DND-41 (cell line): ENCODE measurements around the gene KIF24.

Experiments
- ATAC-seq: fragments of 200-7000 bp; cut with Tn5 transposase; 3 replicates; pipeline ENCODE4 v1.9.1; 2021; ENCODE audit warnings: low read depth; ENCODE audit not compliant: insufficient read depth
- DNase-seq: peaks from one replicate; pipeline ENCODE4 v3.0.0-alpha.2; 2020
- H2AFZ ChIP-seq: 2 replicates; pipeline ENCODE4 v1.6.0; 2012; ENCODE audit warnings: low read depth, low read length
- H3K27ac ChIP-seq: 2 replicates; pipeline ENCODE4 v1.5.1; 2012; ENCODE audit warnings: low read length, inconsistent platforms
- H3K27me3 ChIP-seq: fragments of 200-600 bp; sonication (generic); 2 replicates; pipeline ENCODE4 v1.6.0; 2012; ENCODE audit warnings: low read length, mild to moderate bottlenecking, inconsistent platforms; ENCODE audit not compliant: insufficient read depth, poor library complexity
- H3K36me3 ChIP-seq: 2 replicates; pipeline ENCODE4 v1.5.1; 2012; ENCODE audit warnings: low read length, inconsistent platforms; ENCODE audit not compliant: insufficient read depth
- H3K4me1 ChIP-seq: 2 replicates; pipeline ENCODE4 v1.5.1; 2012; ENCODE audit warnings: mild to moderate bottlenecking, low read length; ENCODE audit not compliant: insufficient read depth
- H3K4me2 ChIP-seq: 2 replicates; pipeline ENCODE4 v1.6.0; 2012; ENCODE audit warnings: mild to moderate bottlenecking, moderate library complexity, low read length, inconsistent platforms; ENCODE audit not compliant: insufficient read depth
- H3K4me3 ChIP-seq, 2 experiments: fragments of 200-600 bp in 1 of 2; shearing (Covaris generic) in 1 of 2; 2 replicates each; pipeline ENCODE4 v1.5.1; 2012 to 2016; ENCODE audit warnings: inconsistent platforms in 2 of 2, low read length in 2 of 2, mild to moderate bottlenecking in 2 of 2, low read depth in 1 of 2, moderate library complexity in 1 of 2
- H3K79me2 ChIP-seq: 2 replicates; pipeline ENCODE4 v1.6.0; 2012; ENCODE audit warnings: low read length, inconsistent platforms; ENCODE audit not compliant: insufficient read depth
- H3K9ac ChIP-seq: 2 replicates; pipeline ENCODE4 v1.6.0; 2012; ENCODE audit warnings: low read depth, mild to moderate bottlenecking, inconsistent platforms, low read length, moderate library complexity
- H3K9me3 ChIP-seq: 2 replicates; pipeline ENCODE4 v1.5.1; 2012; ENCODE audit warnings: low read length, moderate library complexity, mild to moderate bottlenecking, inconsistent platforms; ENCODE audit not compliant: insufficient read depth, severe bottlenecking
- H4K20me1 ChIP-seq: 2 replicates; pipeline ENCODE4 v1.6.0; 2012; ENCODE audit warnings: low read length; ENCODE audit not compliant: insufficient read depth
- CTCF ChIP-seq: IDR thresholded peaks from 2 replicates; pipeline ENCODE4 v1.5.1; 2012; ENCODE audit warnings: borderline replicate concordance, low read length, moderate library complexity, mild to moderate bottlenecking; ENCODE audit not compliant: poor library complexity, severe bottlenecking; ENCODE audit errors: extremely low read depth
- EZH2 ChIP-seq: IDR thresholded peaks from 3 replicates; pipeline ENCODE4 v1.6.1; 2012; ENCODE audit warnings: borderline replicate concordance, low read depth, mild to moderate bottlenecking, moderate library complexity, low read length, inconsistent platforms; ENCODE audit not compliant: severe bottlenecking

KIF24 gene

DNA sequence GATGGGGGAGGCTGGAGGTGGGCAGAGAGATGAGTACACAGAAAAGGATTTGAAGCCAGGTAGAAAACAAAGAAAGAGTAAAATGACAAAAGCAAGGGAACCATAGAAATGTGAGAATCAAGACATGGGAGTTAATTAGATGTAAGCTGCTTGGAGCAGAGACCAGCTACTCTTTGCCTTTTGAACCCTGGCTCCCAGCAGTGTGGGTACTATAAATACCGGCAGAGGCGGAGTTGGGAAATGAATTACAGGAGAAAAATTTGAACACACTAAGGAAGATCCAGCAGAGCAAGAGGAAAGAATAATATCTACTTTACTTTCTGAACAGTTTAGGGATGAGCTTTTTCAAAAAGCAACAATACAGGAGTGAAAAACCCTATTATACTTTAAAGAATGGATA is 36.5 kb downstream of the KIF24 start:
- Histone ChIP-seq H3K9ac (no peak overlapping the region), H3K4me3 (no peak overlapping the region), H3K9me3 (no peaks in the 10 kb centered on the region), H4K20me1 (no peaks in the 10 kb centered on the region), H3K4me1 (no peaks in the 10 kb centered on the region), H2AFZ (no peak overlapping the region), H3K79me2 (no peaks in the 10 kb centered on the region), H3K36me3 (peaks cover 18% of the 10 kb centered on the region; the same call in 1 of the 2 replicates), H3K27ac (no peak overlapping the region), H3K27me3 (no peaks in the 10 kb centered on the region), H3K4me2 (no peak overlapping the region)
- no peak for DNase-seq
- no peak for ATAC-seq
- TF ChIP-seq CTCF: no peak
- TF ChIP-seq EZH2: no peak

DNA sequence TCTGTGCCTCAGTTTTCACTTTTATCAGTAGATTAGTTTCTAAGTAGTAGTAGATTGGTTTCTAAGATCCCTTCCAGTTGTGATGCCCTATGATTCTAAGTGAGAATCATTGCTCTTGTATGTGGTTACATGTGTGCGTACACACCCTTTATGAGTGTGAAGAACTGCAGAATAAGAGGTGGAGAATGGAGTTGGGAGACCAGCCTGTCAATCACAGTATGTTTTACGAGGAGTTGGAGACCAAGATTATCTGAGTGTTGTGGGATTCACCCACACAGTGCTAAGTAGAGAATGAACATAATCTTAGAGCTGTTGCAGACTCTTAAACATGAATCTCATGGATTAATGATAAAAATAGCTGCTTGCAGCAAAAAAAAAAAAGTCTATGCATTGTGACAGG is 37.6 kb downstream of the KIF24 start:
- H3K36me3 ChIP-seq: peaks cover 25% of the 10 kb centered on the region; the same call in 1 of the 2 replicates
- no peak for TF ChIP-seq CTCF
- no peak for TF ChIP-seq EZH2
- no peak for DNase-seq
- no peak overlapping the region for H3K4me2 ChIP-seq
- H3K9me3 ChIP-seq: no peaks in the 10 kb centered on the region
- H3K4me1 ChIP-seq: no peaks in the 10 kb centered on the region
- H3K4me3 ChIP-seq: no peak overlapping the region
- ATAC-seq: no peak
- no peak overlapping the region for H3K9ac ChIP-seq
- H3K27ac ChIP-seq: no peak overlapping the region
- H4K20me1 ChIP-seq: no peaks in the 10 kb centered on the region
- H3K79me2 ChIP-seq: no peaks in the 10 kb centered on the region
- no peaks in the 10 kb centered on the region for H3K27me3 ChIP-seq
- H2AFZ ChIP-seq: no peak overlapping the region

DNA sequence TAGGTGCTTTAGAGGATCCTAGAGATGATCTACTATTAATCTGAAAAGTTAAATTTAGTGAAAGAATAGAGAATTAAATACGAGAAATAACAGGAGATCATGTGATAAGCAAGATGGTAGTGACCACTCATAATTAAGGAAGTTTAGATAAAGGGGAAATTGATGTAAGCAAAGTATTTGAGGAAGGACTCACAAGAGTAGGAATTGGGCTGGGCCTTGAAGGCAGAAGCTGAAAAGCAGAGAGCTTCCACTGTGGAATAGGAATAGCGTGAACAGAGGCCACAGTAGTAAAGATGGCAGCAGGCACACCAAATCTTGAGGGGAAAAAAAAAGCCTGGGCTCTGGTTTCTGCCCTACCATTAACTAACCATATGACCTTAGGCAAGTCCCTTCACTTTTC is 38.0 kb downstream of the KIF24 start:
- no peaks in the 10 kb centered on the region for H3K4me1 ChIP-seq

More for the DNA sequence above, 38.0 kb downstream of the KIF24 start:
- DNase-seq: no peak
- Histone ChIP-seq H3K27ac (no peak overlapping the region), H3K9me3 (no peaks in the 10 kb centered on the region), H4K20me1 (no peaks in the 10 kb centered on the region), H3K4me3 (no peak overlapping the region), H3K4me2 (no peak overlapping the region), H3K79me2 (no peaks in the 10 kb centered on the region), H3K27me3 (no peaks in the 10 kb centered on the region), H2AFZ (no peak overlapping the region), H3K9ac (no peak overlapping the region), H3K36me3 (peaks cover 29% of the 10 kb centered on the region; the same call in 1 of the 2 replicates)
- ATAC-seq: no peak
- TF ChIP-seq CTCF: no peak
- TF ChIP-seq EZH2: no peak
